GM23338 (cell line): Measurements from ENCODE around the gene MVB12B.

Experiments
- EZH2phosphoT487 ChIP-seq: fragments of 200-600 bp; sonication (generic); IDR thresholded peaks from one replicate; pipeline ENCODE4 v1.8.1; 2018; ENCODE audit warnings: antibody characterized with exemption; ENCODE audit not compliant: unreplicated experiment
- ZNF114 ChIP-seq: fragments of 250-450 bp; sonication (Bioruptor Pico); IDR thresholded peaks from 2 replicates; pipeline ENCODE4 v1.5.0; 2020; ENCODE audit warnings: mild to moderate bottlenecking, moderate library complexity

GRCh38 chr9:126377536-126377935 is 50.9 kb downstream of the MVB12B start:
- TF ChIP-seq EZH2phosphoT487 (no peak), ZNF114 (CRISPR knock-in tag) (no peak)
